ENCODE data around the gene ANO2.

GRCh38 chr12:5562581-5562980 lies 382.5 kb downstream of the ANO2 start:
- TF ChIP-seq RARB (CRISPR knock-in tag; IDR thresholded peaks at IDR 0.05) (no peak), TOX (CRISPR knock-in tag; IDR thresholded peaks at IDR 0.05; ENCODE audit: borderline replicate concordance) (no peak), ZNF8 (CRISPR knock-in tag; IDR thresholded peaks at IDR 0.05) (no peak), ZNF565 (CRISPR knock-in tag; conservative IDR thresholded peaks at IDR 0.05; ENCODE audit: low read depth) (no peak), OSR1 (CRISPR knock-in tag; IDR thresholded peaks at IDR 0.05) (no peak), ARNTL (CRISPR knock-in tag; IDR thresholded peaks at IDR 0.05; ENCODE audit: borderline replicate concordance, low read depth) (no peak), PATZ1 (CRISPR knock-in tag; IDR thresholded peaks at IDR 0.05; ENCODE audit: borderline replicate concordance) (no peak), ZNF70 (CRISPR knock-in tag; IDR thresholded peaks at IDR 0.05) (no peak), ZFP30 (CRISPR knock-in tag; IDR thresholded peaks at IDR 0.05) (no peak), SNAI2 (CRISPR knock-in tag; IDR thresholded peaks at IDR 0.05) (no peak), CSDC2 (CRISPR knock-in tag; IDR thresholded peaks at IDR 0.05) (no peak), ZFP3 (CRISPR knock-in tag; IDR thresholded peaks at IDR 0.05) (no peak), POU6F1 (CRISPR knock-in tag; IDR thresholded peaks at IDR 0.05; ENCODE audit: borderline replicate concordance, low read depth) (no peak), CREB5 (CRISPR knock-in tag; IDR thresholded peaks at IDR 0.05; ENCODE audit: low read depth) (no peak)

Data from SK-N-SH treated with all-trans-retinoic acid at 6 μM for 48 hours (cell line).